SK-N-SH treated with all-trans-retinoic acid at 6 μM for 48 hours (cell line): Measurements from ENCODE around the gene FOSL1.

Source experiments
- ATAC-seq: fragments of 200-7000 bp; cut with Tn5 transposase; 3 replicates; pipeline ENCODE4 v1.9.1; 2020; ENCODE audit warnings: mild to moderate bottlenecking, moderate library complexity
- ARNTL ChIP-seq: fragments of 450-650 bp; formaldehyde crosslinking; IDR thresholded peaks from 2 replicates; pipeline ENCODE4 v1.5.0; 2020; ENCODE audit warnings: low read depth, mild to moderate bottlenecking, moderate library complexity, borderline replicate concordance
- BACH2 ChIP-seq: fragments of 250-450 bp; sonication (Bioruptor Pico); IDR thresholded peaks from 2 replicates; pipeline ENCODE4 v1.9.0; 2021; ENCODE audit warnings: mild to moderate bottlenecking, borderline replicate concordance
- CREB5 ChIP-seq: fragments of 250-450 bp; sonication (Bioruptor Pico); IDR thresholded peaks from 2 replicates; pipeline ENCODE4 v1.5.1; 2020; ENCODE audit warnings: low read depth, mild to moderate bottlenecking, moderate library complexity
- CSDC2 ChIP-seq: fragments of 250-450 bp; sonication (Bioruptor Pico); IDR thresholded peaks from 2 replicates; pipeline ENCODE4 v1.5.0; 2020; ENCODE audit warnings: mild to moderate bottlenecking, moderate library complexity
- CSRNP3 ChIP-seq: fragments of 250-450 bp; sonication (Bioruptor Pico); IDR thresholded peaks from 2 replicates; pipeline ENCODE4 v1.5.1; 2021; ENCODE audit warnings: mild to moderate bottlenecking, moderate library complexity
- ESRRG ChIP-seq: fragments of 250-450 bp; sonication (Bioruptor Pico); IDR thresholded peaks from 2 replicates; pipeline ENCODE4 v1.6.1; 2021; ENCODE audit warnings: mild to moderate bottlenecking
- GLIS3 ChIP-seq: fragments of 250-450 bp; sonication (Bioruptor Pico); IDR thresholded peaks from 2 replicates; pipeline ENCODE4 v1.5.0; 2020; ENCODE audit warnings: mild to moderate bottlenecking, moderate library complexity
- ISL1 ChIP-seq: fragments of 250-450 bp; sonication (Bioruptor Pico); IDR thresholded peaks from 2 replicates; pipeline ENCODE4 v2.1.2; 2022; ENCODE audit warnings: mild to moderate bottlenecking, moderate library complexity
- OSR1 ChIP-seq: fragments of 250-450 bp; sonication (Bioruptor Pico); IDR thresholded peaks from 2 replicates; pipeline ENCODE4 v1.8.0; 2022; ENCODE audit warnings: moderate library complexity, mild to moderate bottlenecking, inconsistent platforms
- PATZ1 ChIP-seq: fragments of 250-450 bp; sonication (Bioruptor Pico); IDR thresholded peaks from 2 replicates; pipeline ENCODE4 v1.8.0; 2020; ENCODE audit warnings: mild to moderate bottlenecking, moderate library complexity, borderline replicate concordance
- POU6F1 ChIP-seq: fragments of 250-450 bp; sonication (Bioruptor Pico); IDR thresholded peaks from 2 replicates; pipeline ENCODE4 v1.8.0; 2021; ENCODE audit warnings: low read depth, mild to moderate bottlenecking, moderate library complexity, borderline replicate concordance
- RARB ChIP-seq: fragments of 250-450 bp; sonication (Bioruptor Pico); IDR thresholded peaks from 2 replicates; pipeline ENCODE4 v1.8.0; 2021; ENCODE audit warnings: mild to moderate bottlenecking, moderate library complexity
- SNAI2 ChIP-seq: fragments of 250-450 bp; sonication (Bioruptor Pico); IDR thresholded peaks from 2 replicates; pipeline ENCODE4 v1.5.0; 2020; ENCODE audit warnings: mild to moderate bottlenecking, moderate library complexity
- TCF4 ChIP-seq: fragments of 250-450 bp; sonication (Bioruptor Pico); IDR thresholded peaks from 2 replicates; pipeline ENCODE4 v1.8.0; 2021; ENCODE audit warnings: mild to moderate bottlenecking, moderate library complexity, borderline replicate concordance
- TOX ChIP-seq: fragments of 250-450 bp; sonication (Bioruptor Pico); IDR thresholded peaks from 2 replicates; pipeline ENCODE4 v1.8.0; 2021; ENCODE audit warnings: mild to moderate bottlenecking, moderate library complexity, borderline replicate concordance
- TSHZ2 ChIP-seq: fragments of 250-450 bp; sonication (Bioruptor Pico); IDR thresholded peaks from 2 replicates; pipeline ENCODE4 v1.5.0; 2020; ENCODE audit warnings: mild to moderate bottlenecking, moderate library complexity
- ZC3H10 ChIP-seq: fragments of 250-450 bp; sonication (Bioruptor Pico); IDR thresholded peaks from 2 replicates; pipeline ENCODE4 v1.5.1; 2021; ENCODE audit warnings: mild to moderate bottlenecking, moderate library complexity
- ZFP3 ChIP-seq: fragments of 250-450 bp; sonication (Bioruptor Pico); IDR thresholded peaks from 2 replicates; pipeline ENCODE4 v1.5.0; 2020; ENCODE audit warnings: mild to moderate bottlenecking, moderate library complexity
- ZNF565 ChIP-seq: fragments of 450-650 bp; formaldehyde crosslinking; conservative IDR thresholded peaks from 2 replicates; pipeline ENCODE4 v1.5.0; 2020; ENCODE audit warnings: low read depth, mild to moderate bottlenecking, moderate library complexity
- ZNF70 ChIP-seq: fragments of 450-650 bp; formaldehyde crosslinking; IDR thresholded peaks from 2 replicates; pipeline ENCODE4 v1.5.0; 2020; ENCODE audit warnings: mild to moderate bottlenecking, moderate library complexity
- ZNF8 ChIP-seq: fragments of 450-650 bp; formaldehyde crosslinking; IDR thresholded peaks from 2 replicates; pipeline ENCODE4 v1.5.0; 2020; ENCODE audit warnings: mild to moderate bottlenecking, moderate library complexity

FOSL1 gene

GRCh38 chr11:65885231-65885630, 15.0 kb downstream of the FOSL1 start:
- no peak for ATAC-seq
- TF ChIP-seq TOX (CRISPR knock-in tag) (no peak), RARB (no peak), POU6F1 (CRISPR knock-in tag) (no peak), ZFP3 (CRISPR knock-in tag) (no peak), TCF4 (no peak), ARNTL (CRISPR knock-in tag) (no peak), ESRRG (CRISPR knock-in tag) (no peak), CSRNP3 (CRISPR knock-in tag) (no peak), SNAI2 (no peak), OSR1 (CRISPR knock-in tag) (no peak), PATZ1 (CRISPR knock-in tag) (no peak), ZC3H10 (no peak), CREB5 (no peak), ZNF565 (no peak), CSDC2 (CRISPR knock-in tag) (no peak), GLIS3 (CRISPR knock-in tag) (no peak), ZNF70 (CRISPR knock-in tag) (no peak)

GRCh38 chr11:65884716-65885092, 15.5 kb downstream of the FOSL1 start:
- ATAC-seq: peak; percentile 30

GRCh38 chr11:65883786-65884715, 16.1 kb downstream of the FOSL1 start:
- no peak for ATAC-seq
- TF ChIP-seq ISL1 (CRISPR knock-in tag) (no peak), GLIS3 (CRISPR knock-in tag) (no peak), BACH2 (no peak), ARNTL (CRISPR knock-in tag) (no peak), POU6F1 (CRISPR knock-in tag) (no peak), ZNF565 (no peak), TSHZ2 (CRISPR knock-in tag) (no peak), ESRRG (CRISPR knock-in tag) (no peak)

More at GRCh38 chr11:65884716-65885092, 15.5 kb downstream of the FOSL1 start:
- TF ChIP-seq PATZ1 (CRISPR knock-in tag) (0 out of 2 replicates have a peak, but pooled peaks have one; percentile 22), ZNF8 (CRISPR knock-in tag) (no peak)
